MG63 (cell line): ENCODE results near the gene SFI1. TPM values are rescaled to one million over a fixed set of nuclear protein-coding genes. Genes with fewer than 3 reads are reported as not detected.
"Not testable (repeated sequence)": the region's sequence is repeated elsewhere in the genome, so short reads cannot be mapped to it uniquely, and the experiment has no call there.

Source experiments
- DNase-seq: peaks from one replicate; pipeline ENCODE4 v3.0.0-alpha.2; 2020
- H3K27me3 ChIP-seq: fragments of 250-450 bp; sonication (Bioruptor Pico); 2 replicates; pipeline ENCODE4 v1.5.1; 2020; ENCODE audit warnings: mild to moderate bottlenecking, moderate library complexity
- H3K36me3 ChIP-seq: fragments of 250-450 bp; sonication (Bioruptor Pico); 2 replicates; pipeline ENCODE4 v1.5.1; 2020; ENCODE audit warnings: mild to moderate bottlenecking, moderate library complexity
- H3K4me3 ChIP-seq: fragments of 250-450 bp; sonication (Bioruptor Pico); 2 replicates; pipeline ENCODE4 v1.5.1; 2020; ENCODE audit warnings: mild to moderate bottlenecking, moderate library complexity
- H3K9me3 ChIP-seq: fragments of 250-450 bp; sonication (Bioruptor Pico); 2 replicates; pipeline ENCODE4 v1.5.1; 2020; ENCODE audit warnings: mild to moderate bottlenecking, moderate library complexity
- total RNA-seq: library from RNA; depleted of rRNA; stranded (reverse); fragments of >200 nt; shearing (Covaris generic); gene quantifications from 2 replicates; pipeline ENCODE4 v1.2.3, GENCODE V29; 2014; ENCODE audit warnings: low replicate concordance; rRNA removed

The SFI1 gene
- total RNA-seq, 1 experiment from 2014 or later, result 10.7 TPM

DNA sequence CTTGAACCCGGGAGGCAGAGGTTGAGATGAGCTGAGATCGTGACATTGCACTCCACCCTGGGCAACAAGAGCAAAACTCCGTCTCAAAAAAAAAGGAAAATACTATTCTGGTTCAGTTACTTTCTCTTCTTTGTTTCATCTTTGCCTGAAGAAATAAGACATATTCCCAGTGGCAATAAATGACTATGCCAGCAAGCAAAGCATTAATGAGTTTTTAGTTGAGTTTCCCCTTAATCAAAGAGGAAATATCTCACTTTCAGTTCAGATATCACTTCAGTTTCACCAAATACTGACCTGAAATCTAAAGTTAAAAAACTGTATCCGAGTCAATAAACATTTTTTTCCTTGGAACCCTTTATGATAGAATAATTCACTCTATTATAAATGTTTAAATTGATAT, 155.3 kb downstream of the SFI1 start:
- no peak for DNase-seq
- no peaks in the 10 kb centered on the region for H3K27me3 ChIP-seq
- H3K36me3 ChIP-seq, result peaks cover 33% of the 10 kb centered on the region
- H3K4me3 ChIP-seq, result no peak overlapping the region
- no peaks in the 10 kb centered on the region for H3K9me3 ChIP-seq

DNA sequence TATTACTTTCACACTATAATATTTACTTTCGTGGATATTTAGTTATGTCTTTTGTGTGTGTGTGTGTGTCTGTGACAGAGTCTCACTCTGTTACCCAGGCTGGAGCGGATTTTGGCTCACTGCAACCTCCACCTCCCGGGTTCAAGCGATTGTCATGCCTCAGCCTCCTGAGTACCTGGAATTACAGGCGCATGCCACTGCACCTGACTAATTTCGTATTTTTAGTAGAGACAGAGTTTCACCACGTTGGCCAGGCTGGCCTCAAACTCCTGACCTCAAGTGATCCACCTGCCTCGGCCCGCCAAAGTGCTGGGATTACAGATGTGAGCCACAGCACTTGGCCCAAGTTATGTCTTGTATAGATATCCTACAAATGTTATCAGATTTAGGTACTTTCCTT, 155.8 kb downstream of the SFI1 start:
- no peak for DNase-seq
- Histone ChIP-seq H3K9me3 (no peaks in the 10 kb centered on the region), H3K36me3 (peaks cover 31% of the 10 kb centered on the region), H3K4me3 (no peak overlapping the region), H3K27me3 (no peaks in the 10 kb centered on the region)

DNA sequence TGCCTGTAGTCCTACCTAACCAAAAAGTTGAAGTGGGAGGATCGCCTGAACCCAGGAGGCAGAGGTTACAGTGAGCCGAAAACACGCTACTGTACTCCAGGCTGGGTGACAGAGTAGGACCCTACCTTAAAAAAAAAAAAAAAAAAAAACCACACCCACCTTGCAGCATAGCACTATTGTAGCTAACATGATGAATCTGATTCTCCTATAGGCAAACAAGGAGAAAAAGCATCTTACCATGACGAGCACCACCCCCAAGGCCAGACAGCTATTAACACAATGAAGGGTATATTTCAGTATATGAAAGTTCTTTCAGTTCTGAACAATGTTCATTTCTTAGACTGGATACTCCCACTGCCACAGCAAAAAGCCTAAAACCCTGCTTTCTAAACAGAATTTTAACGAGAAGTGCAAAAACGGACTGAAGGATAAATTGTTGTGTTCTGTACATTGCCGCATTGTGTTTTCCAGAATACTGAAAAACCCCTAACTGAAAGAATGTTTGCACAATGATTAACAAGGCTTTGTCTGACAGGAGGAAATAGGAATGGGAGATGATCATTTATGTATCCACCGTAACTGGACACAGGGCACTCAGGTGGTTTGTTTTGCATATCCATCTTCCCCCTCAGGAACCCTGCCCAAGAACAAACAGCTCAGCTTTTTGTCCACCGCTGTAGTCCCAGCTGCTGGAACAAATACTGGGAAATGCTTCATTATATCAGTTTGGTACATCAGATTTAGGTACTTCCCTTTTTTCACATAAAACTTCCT, 156.8 kb downstream of the SFI1 start:
- no peaks in the 10 kb centered on the region for H3K27me3 ChIP-seq
- DNase-seq, result no peak
- no peak overlapping the region for H3K4me3 ChIP-seq
- H3K9me3 ChIP-seq, result no peaks in the 10 kb centered on the region
- peaks cover 23% of the 10 kb centered on the region for H3K36me3 ChIP-seq

DNA sequence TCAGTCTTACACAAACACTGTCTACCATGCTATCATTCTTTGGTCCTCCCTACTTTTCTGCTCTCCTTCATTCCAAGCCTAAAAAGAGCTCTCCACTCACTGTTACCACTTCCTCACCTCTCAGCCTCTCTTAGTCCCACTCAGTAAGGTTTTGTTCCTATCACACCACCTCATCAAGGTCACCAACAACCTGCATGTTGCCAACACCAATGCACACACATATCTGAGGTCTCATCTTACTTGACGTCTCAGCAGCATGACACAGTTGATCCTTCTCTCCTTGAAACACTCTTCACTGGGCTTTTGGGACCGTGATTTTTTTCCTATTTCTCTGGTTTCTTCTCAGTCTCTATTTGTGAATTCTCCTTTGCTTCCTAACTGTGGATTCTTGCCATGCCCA, 157.6 kb downstream of the SFI1 start:
- H3K36me3 ChIP-seq, result peaks cover 18% of the 10 kb centered on the region
- DNase-seq, result no peak
- H3K4me3 ChIP-seq, result no peak overlapping the region
- no peaks in the 10 kb centered on the region for H3K9me3 ChIP-seq
- H3K27me3 ChIP-seq, result no peaks in the 10 kb centered on the region

DNA sequence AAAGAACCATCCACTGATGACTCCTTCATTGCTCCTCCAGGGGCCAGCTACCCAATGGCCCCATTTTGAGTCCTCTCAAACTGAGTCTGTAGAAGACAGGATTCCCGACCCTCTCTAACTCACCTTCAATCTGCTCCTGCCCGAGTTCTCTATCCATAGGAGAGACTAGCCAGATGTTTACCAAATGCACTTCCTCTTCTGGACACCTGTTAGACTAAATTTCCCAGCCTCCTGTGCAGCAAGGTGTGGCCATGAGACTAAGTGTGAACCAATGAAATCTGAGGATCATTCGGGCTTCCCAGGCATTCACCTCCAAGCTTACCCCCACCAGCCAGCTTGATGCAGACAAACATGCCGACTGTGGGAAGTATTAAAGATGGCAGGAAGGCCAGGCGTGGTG, 158.1 kb downstream of the SFI1 start:
- Histone ChIP-seq H3K27me3 (no peaks in the 10 kb centered on the region), H3K9me3 (no peaks in the 10 kb centered on the region), H3K36me3 (peaks cover 14% of the 10 kb centered on the region), H3K4me3 (no peak overlapping the region)
- no peak for DNase-seq

DNA sequence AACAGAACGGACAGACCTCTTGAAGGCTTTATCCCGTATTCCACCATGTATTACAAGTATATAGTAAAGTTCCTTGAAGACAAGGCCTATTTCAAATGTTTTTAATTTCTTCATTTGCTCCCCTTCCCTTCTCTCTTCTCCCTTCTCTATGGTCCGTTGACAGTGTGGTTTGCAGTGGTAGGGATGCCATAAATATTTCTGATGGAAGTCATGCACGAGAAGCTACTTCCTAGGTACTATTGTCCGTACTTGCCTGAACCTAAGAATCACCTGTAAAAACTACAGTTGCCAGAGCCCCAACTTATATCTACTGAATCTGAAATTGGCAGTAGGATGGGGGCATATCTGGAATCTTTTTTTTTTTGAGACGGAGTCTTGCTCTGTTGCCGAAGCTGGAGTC, 162.9 kb downstream of the SFI1 start:
- Histone ChIP-seq H3K4me3 (no peak overlapping the region), H3K36me3 (peaks cover 9% of the 10 kb centered on the region; the same call in 1 of the 2 replicates), H3K27me3 (no peaks in the 10 kb centered on the region), H3K9me3 (no peaks in the 10 kb centered on the region)
- DNase-seq, result no peak

DNA sequence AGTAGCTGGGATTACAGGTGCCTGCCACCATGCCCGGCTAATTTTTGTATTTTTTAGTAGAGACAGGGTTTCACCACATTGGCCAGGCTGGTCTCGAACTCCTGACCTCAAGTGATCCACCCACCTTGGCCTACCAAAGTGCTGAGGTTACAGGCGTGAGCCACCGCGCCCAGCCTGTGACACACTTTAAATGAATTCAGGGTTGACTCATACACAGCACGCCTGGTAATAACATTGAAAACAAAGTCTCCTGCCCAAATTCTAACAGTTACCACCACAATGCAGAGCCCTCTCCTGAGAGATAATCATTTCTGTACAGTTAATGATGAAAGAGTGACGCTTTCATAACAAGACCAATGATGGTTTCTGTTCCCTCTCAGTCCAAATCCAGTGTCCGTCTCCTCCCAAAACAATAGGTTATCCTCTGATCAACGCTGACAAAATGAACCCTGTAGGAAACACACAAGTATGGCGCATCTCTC, 164.6 kb downstream of the SFI1 start:
- not testable (repeated sequence) for H3K36me3 ChIP-seq, H3K9me3 ChIP-seq, H3K27me3 ChIP-seq
- H3K4me3 ChIP-seq, result peak overlapping the region; percentile 96
- DNase-seq, result peak; percentile 85

DNA sequence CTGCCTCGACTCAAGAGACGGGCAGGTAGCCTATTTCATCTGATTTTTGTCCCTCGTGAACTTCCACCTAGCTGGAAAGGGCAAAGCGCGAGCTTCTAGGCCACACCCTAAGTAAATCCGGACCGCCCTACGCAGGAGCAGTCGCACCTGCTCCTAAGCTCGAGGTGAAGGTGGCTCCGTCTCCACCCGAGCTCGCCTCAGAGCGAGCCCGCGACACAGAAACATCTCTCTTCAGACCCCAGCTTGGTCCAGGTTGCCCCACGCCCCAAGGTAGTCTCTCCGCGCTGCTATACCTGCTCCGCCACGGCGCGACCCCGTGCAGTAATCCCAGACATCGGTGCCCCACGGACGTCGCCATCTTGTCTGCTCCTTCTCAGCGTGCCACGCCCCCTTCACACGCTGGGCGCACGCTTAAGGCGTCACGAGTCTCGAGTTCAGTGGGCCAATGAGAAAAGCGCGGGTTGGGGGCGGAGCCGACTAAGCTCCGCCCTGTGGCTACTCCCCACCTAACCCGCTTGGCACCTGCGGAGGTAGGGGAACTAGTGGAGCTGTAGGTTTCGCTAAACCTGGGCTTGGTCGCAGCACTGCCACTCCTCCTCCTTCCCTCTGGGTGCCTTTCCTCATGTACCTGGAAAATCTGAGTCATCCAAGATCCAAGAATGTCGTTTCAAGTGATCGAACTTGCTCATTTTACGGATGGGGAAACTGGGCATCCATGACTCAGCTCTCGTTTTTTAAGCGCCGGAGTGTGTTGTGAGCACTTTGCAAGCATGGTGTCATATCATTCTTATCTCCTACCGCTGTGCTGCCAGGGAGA, 165.7 kb downstream of the SFI1 start, which contains the start of gene PISD:
TSS of gene PISD (minus strand) at position 365 of the 817 bp plus-strand sequence. CDS start at position 358, 7 bp downstream.
- no peaks in the 10 kb centered on the region for H3K9me3 ChIP-seq
- DNase-seq, result peak; percentile 93
- H3K4me3 ChIP-seq, result peak within 1 kb of the TSS; percentile 96
- H3K36me3 ChIP-seq, result peaks cover 9% of the 10 kb centered on the region; the same call in 1 of the 2 replicates
- no peaks in the 10 kb centered on the region for H3K27me3 ChIP-seq

DNA sequence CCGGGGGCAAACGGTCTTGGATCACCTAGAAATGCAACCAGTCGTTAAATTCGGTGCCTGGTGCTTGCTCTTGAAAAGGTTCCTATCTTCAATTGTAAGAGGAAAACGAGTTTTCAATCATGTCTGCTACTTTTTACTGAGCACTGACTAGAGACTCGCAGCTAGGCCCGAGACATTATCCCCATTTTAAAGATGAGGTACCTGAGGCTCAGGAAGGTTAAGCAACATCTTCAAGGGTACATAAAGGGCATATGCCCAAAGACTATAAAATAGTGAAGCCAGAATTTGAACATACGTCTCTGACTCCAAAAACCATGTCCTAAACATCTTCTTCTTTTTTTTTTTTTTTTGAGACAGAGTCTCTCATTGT, 166.3 kb downstream of the SFI1 start:
- peaks cover 9% of the 10 kb centered on the region; the same call in 1 of the 2 replicates for H3K36me3 ChIP-seq
- no peaks in the 10 kb centered on the region for H3K27me3 ChIP-seq
- DNase-seq, result no peak
- H3K4me3 ChIP-seq, result peak overlapping the region; percentile 96
- H3K9me3 ChIP-seq, result no peaks in the 10 kb centered on the region

Other genes with a start within 250 kb of the SFI1 start
- 0.17 and 3.7 TPM in 2 replicates for gene PIK3IP1, start 204.0 kb upstream of the SFI1 start, total RNA-seq
- gene PATZ1, start 150.2 kb upstream of the SFI1 start, total RNA-seq, result 9.0 and 14.6 TPM in 2 replicates
- gene DRG1, start 96.9 kb upstream of the SFI1 start, total RNA-seq, result 51.7 and 83.5 TPM in 2 replicates
- 6.0 and 6.2 TPM in 2 replicates for gene EIF4ENIF1, start 6.7 kb upstream of the SFI1 start, total RNA-seq
- 16.0 and 30.5 TPM in 2 replicates for gene PISD, start 165.7 kb downstream of the SFI1 start, total RNA-seq